A673 (cell line): ENCODE results near the gene JPT1.

Experiments used
- EZH2 ChIP-seq: fragments of 200-600 bp; sonication (generic); IDR thresholded peaks from 2 replicates; pipeline ENCODE4 v1.6.1; 2017; ENCODE audit warnings: borderline replicate concordance, low read depth, mild to moderate bottlenecking, mixed read lengths, antibody characterized with exemption, low read length; ENCODE audit not compliant: poor library complexity, severe bottlenecking
- TF ChIP-seq, protein P1 (sequence below): fragments of 300-800, 200-600 bp; sonication (generic); conservative IDR thresholded peaks from 2 replicates; pipeline ENCODE4 v1.5.1; 2017; ENCODE audit warnings: low read depth, mild to moderate bottlenecking, antibody characterized with exemption, low read length, moderate library complexity, mixed read lengths

DNA sequence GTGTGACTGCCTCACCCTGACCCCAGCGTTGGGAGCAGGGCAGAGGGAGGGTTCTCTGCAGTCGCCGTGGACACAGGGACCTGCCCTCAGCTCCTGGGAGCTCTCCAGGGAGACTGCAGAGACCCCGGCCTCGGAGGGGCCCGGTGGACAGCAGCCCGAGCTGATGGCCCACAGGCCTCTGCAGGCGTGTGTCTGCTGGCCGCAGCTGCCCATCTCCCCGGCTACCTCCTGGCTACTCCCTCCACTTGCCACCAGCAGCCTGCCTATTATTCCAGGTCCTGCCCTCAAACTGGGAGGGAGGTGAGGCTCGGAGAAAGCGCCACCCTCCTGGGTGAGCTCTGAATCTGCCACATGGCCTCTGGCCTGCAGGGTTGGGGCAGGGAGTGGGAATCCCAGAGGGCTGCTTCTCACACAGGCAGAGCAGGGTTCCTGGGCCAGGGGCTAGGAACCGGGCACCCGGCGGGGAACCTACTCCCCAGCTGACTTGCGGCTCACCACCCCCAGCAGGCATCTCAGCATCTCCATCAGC is 59.4 kb downstream of the JPT1 start:
- TF ChIP-seq, protein P1, sequence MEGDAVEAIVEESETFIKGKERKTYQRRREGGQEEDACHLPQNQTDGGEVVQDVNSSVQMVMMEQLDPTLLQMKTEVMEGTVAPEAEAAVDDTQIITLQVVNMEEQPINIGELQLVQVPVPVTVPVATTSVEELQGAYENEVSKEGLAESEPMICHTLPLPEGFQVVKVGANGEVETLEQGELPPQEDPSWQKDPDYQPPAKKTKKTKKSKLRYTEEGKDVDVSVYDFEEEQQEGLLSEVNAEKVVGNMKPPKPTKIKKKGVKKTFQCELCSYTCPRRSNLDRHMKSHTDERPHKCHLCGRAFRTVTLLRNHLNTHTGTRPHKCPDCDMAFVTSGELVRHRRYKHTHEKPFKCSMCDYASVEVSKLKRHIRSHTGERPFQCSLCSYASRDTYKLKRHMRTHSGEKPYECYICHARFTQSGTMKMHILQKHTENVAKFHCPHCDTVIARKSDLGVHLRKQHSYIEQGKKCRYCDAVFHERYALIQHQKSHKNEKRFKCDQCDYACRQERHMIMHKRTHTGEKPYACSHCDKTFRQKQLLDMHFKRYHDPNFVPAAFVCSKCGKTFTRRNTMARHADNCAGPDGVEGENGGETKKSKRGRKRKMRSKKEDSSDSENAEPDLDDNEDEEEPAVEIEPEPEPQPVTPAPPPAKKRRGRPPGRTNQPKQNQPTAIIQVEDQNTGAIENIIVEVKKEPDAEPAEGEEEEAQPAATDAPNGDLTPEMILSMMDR, result no peak
- TF ChIP-seq EZH2, result no peak
